Endothelial cell of umbilical vein (primary cell): ENCODE data around the gene ACSL6. TPM values are rescaled to one million over a fixed set of nuclear protein-coding genes. Genes with fewer than 3 reads are reported as not detected.

Experiments used
- BruUV-seq: library from RNA; stranded (reverse); fragments of 400-500 nt; replicated peaks from 2 replicates; lab custom pipeline; 2021; lab: Mats Ljungman, UMichigan
- CTCF ChIA-PET: fragments of 300-600, 350-600 bp; sonication (Branson Sonifier 250); formaldehyde crosslinking; loops from one replicate; lab custom pipeline; 2021; ENCODE audit warnings: antibody characterized with exemption, inconsistent platforms; lab: Charles Lee
- POLR2A ChIA-PET: fragments of 300-600, 350-600 bp; sonication (Branson Sonifier 250); formaldehyde crosslinking; loops from one replicate; lab custom pipeline; 2021; ENCODE audit warnings: antibody characterized with exemption, inconsistent platforms; lab: Charles Lee
- DNase-seq: peaks from one replicate; pipeline ENCODE4 v3.0.0-alpha.2; 2011; ENCODE audit warnings: low read depth, low spot score
- FAIRE-seq: peaks from 2 replicates; lab custom pipeline; 2011; peaks lifted over from hg19 to GRCh38; lab: Jason Lieb, UNC
- H2AFZ ChIP-seq: 2 replicates; pipeline ENCODE4 v1.6.0; 2012; ENCODE audit warnings: low read depth, low read length, control low read depth, inconsistent platforms
- H3K27ac ChIP-seq: 2 replicates; pipeline ENCODE4 v1.5.1; 2011; ENCODE audit warnings: low read depth, mild to moderate bottlenecking, control low read depth, low read length, moderate library complexity; ENCODE audit not compliant: insufficient read depth
- H3K27me3 ChIP-seq, 2 experiments: 2 replicates each; pipeline versions ENCODE4 v1.6.0 to v1.6.1; 2011; ENCODE audit warnings: low read length in 2 of 2, mixed read lengths in 1 of 2; ENCODE audit not compliant: control insufficient read depth in 2 of 2, insufficient read depth in 2 of 2
- H3K36me3 ChIP-seq, 2 experiments: 2 replicates in 1 of 2; 3 replicates in 1 of 2; pipeline ENCODE4 v1.5.1; 2011; ENCODE audit warnings: low read length in 2 of 2, mild to moderate bottlenecking in 1 of 2, moderate library complexity in 1 of 2; ENCODE audit not compliant: control insufficient read depth in 2 of 2, insufficient read depth in 2 of 2; ENCODE audit errors: extremely low read depth in 1 of 2
- H3K4me1 ChIP-seq: 3 replicates; pipeline ENCODE4 v1.5.1; 2011; ENCODE audit warnings: mild to moderate bottlenecking, low read length; ENCODE audit not compliant: control insufficient read depth, insufficient read depth; ENCODE audit errors: extremely low read depth
- H3K4me2 ChIP-seq: 2 replicates; pipeline ENCODE4 v1.6.1; 2011; ENCODE audit warnings: low read length, control low read depth, mixed read lengths; ENCODE audit not compliant: insufficient read depth
- H3K4me3 ChIP-seq, 3 experiments: fragments of 200-600 bp in 1 of 3; sonication (generic), shearing (Covaris generic) in 1 of 3; replicated peaks in 1 of 3; 2 replicates each; pipeline ENCODE4 v1.5.1; 2011 to 2016; ENCODE audit warnings: control low read depth in 3 of 3, low read length in 3 of 3, mild to moderate bottlenecking in 2 of 3, inconsistent platforms in 1 of 3, low read depth in 1 of 3, moderate library complexity in 1 of 3; ENCODE audit not compliant: insufficient read depth in 1 of 3
- H3K79me2 ChIP-seq: 2 replicates; pipeline ENCODE4 v1.6.0; 2012; ENCODE audit warnings: low read length, inconsistent platforms; ENCODE audit not compliant: control insufficient read depth, insufficient read depth
- H3K9ac ChIP-seq: replicated peaks from 2 replicates; pipeline ENCODE3; 2011; ENCODE audit warnings: low read length, control low read depth; ENCODE audit not compliant: insufficient read depth; ENCODE audit errors: extremely low read depth
- H3K9me1 ChIP-seq: replicated peaks from 3 replicates; pipeline ENCODE4 v1.6.0; 2011; ENCODE audit warnings: mild to moderate bottlenecking, low read length; ENCODE audit not compliant: control insufficient read depth, insufficient read depth; ENCODE audit errors: extremely low read depth
- H3K9me3 ChIP-seq: replicated peaks from 2 replicates; pipeline ENCODE4 v1.5.1; 2012; ENCODE audit warnings: low read length, inconsistent platforms; ENCODE audit not compliant: control insufficient read depth, insufficient read depth
- H4K20me1 ChIP-seq: replicated peaks from 2 replicates; pipeline ENCODE3; 2011; ENCODE audit warnings: mild to moderate bottlenecking, low read length; ENCODE audit not compliant: control insufficient read depth, insufficient read depth; ENCODE audit errors: extremely low read depth
- EZH2 ChIP-seq: IDR thresholded peaks from 2 replicates; pipeline ENCODE4 v1.6.1; 2012; ENCODE audit warnings: borderline replicate concordance, low read depth, mild to moderate bottlenecking, moderate library complexity, low read length, inconsistent platforms; ENCODE audit not compliant: severe bottlenecking
- FOS ChIP-seq: IDR thresholded peaks from 2 replicates; pipeline ENCODE4 v1.6.1; 2011; ENCODE audit warnings: mild to moderate bottlenecking, low read length, moderate library complexity, borderline replicate concordance; ENCODE audit not compliant: insufficient read depth
- GATA2 ChIP-seq: IDR thresholded peaks from 2 replicates; pipeline ENCODE4 v1.7.0; 2011; ENCODE audit warnings: low read depth, mild to moderate bottlenecking, moderate library complexity, mixed read lengths, low read length; ENCODE audit not compliant: insufficient read length, insufficient read depth
- JUN ChIP-seq: IDR thresholded peaks from 2 replicates; pipeline ENCODE4 v1.6.1; 2011; ENCODE audit warnings: borderline replicate concordance, low read depth; ENCODE audit not compliant: insufficient read length, insufficient read depth
- MYC ChIP-seq: IDR thresholded peaks from one replicate; pipeline ENCODE4 v1.6.1; 2011; ENCODE audit warnings: mild to moderate bottlenecking, low read depth, low read length
- POLR2A ChIP-seq: IDR thresholded peaks from 2 replicates; pipeline ENCODE4 v1.6.1; 2012; ENCODE audit warnings: low read depth, mild to moderate bottlenecking, control low read depth, low read length
- POLR2AphosphoS5 ChIP-seq: IDR thresholded peaks from 2 replicates; pipeline ENCODE4 v1.6.1; 2012; ENCODE audit warnings: low read depth, mild to moderate bottlenecking, control low read depth, low read length, moderate library complexity; ENCODE audit not compliant: insufficient read depth
- dilution Hi-C: fragments of 300-500 bp; cut with MboI; formaldehyde crosslinking; loops from one replicate; pipeline ENCODE4 v1.15.0; 2019; ENCODE audit warnings: low sequenced_read_pairs; ENCODE audit not compliant: extremely low pct_ligation_motif_present
- intact Hi-C: fragments of 100-400 bp; cut with micrococcal nuclease; formaldehyde crosslinking; loops from one replicate; pipeline ENCODE4 v1.10.0; 2022
- polyA plus RNA-seq, 4 experiments: library from polyadenylated mRNA; depleted of rRNA in 3 of 4; stranded (reverse) in 3 of 4; unstranded in 1 of 4; fragments of >200 nt; gene quantifications; 2 replicates each; pipeline versions ENCODE4 v1.2.1 to v1.2.3, GENCODE V29; 2011 to 2012; ENCODE audit warnings: missing spikeins in 1 of 4
- total RNA-seq: library from RNA; stranded (reverse); gene quantifications from 2 replicates; pipeline ENCODE4 v1.2.3, GENCODE V29; 2021
- TF ChIP-seq, protein P1 (sequence below): IDR thresholded peaks from 2 replicates; pipeline ENCODE4 v1.6.1; 2011; ENCODE audit not compliant: insufficient read depth, insufficient read length
- TF ChIP-seq, protein P2 (sequence below), 2 donors: IDR thresholded peaks; 1 replicate in 1 of 2; 2 replicates in 1 of 2; pipeline ENCODE4 v1.5.1; 2011; ENCODE audit warnings: low read length in 2 of 2, mild to moderate bottlenecking in 2 of 2, moderate library complexity in 2 of 2, control low read depth in 1 of 2, inconsistent platforms in 1 of 2, low read depth in 1 of 2; ENCODE audit not compliant: insufficient read depth in 1 of 2; ENCODE audit errors: extremely low read depth in 1 of 2

ACSL6 gene
- total and polyA plus RNA-seq, 2 donors (not counting 3 experiments of a cell fraction or from before 2014, with no cell fraction given) = not detected

DNA sequence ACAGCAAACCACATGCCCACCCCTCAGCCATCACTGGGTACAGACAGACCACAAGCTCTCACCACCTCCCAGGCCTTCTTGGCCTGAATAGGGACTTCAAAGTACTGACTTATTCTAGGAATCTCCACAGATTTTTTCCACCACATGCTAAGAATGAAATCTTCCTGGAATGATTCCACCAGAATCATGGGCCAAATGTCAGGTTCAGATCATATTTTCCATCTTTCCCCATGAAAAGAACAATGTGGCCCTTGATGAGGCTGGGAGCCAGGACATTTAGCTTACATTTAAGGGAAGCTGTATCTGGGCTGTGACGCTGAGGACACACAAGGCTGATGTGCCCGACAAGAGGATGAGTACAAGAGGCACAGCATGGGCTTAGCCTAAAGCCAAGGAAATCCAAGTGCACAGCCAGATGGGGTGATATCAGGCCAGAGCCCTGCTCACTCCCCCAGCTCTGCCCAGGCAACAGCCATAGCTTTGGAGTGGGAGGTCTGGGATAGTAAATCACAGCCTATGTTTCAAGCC lies 28.1 kb downstream of the ACSL6 start:
- Histone ChIP-seq H3K27me3 (peaks cover 2 to 7% of the 10 kb centered on the region in 2 experiments), H3K4me1 (no peaks in the 10 kb centered on the region), H3K9ac (no peak overlapping the region), H3K4me3 (no peak overlapping the region), H3K27ac (no peak overlapping the region), H3K4me2 (no peak overlapping the region), H4K20me1 (no peaks in the 10 kb centered on the region), H3K9me3 (no peaks in the 10 kb centered on the region), H3K9me1 (no peaks in the 10 kb centered on the region), H3K79me2 (no peaks in the 10 kb centered on the region), H3K36me3 (no peaks in the 10 kb centered on the region), H2AFZ (no peak overlapping the region)
- ChIA-PET CTCF (interaction anchor here (0.8 to 1.5 kb wide), 2 partner anchors 12 to 394 kb away, joined by 3 to 6 read pairs; no protein-coding TSS in a partner anchor), POLR2A (no interaction called here)
- TF ChIP-seq EZH2 (no peak), POLR2AphosphoS5 (no peak), POLR2A (no peak), FOS (no peak), JUN (no peak), GATA2 (no peak), MYC (no peak)
- TF ChIP-seq, protein P1, sequence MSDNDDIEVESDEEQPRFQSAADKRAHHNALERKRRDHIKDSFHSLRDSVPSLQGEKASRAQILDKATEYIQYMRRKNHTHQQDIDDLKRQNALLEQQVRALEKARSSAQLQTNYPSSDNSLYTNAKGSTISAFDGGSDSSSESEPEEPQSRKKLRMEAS = no peak
- TF ChIP-seq, protein P2, sequence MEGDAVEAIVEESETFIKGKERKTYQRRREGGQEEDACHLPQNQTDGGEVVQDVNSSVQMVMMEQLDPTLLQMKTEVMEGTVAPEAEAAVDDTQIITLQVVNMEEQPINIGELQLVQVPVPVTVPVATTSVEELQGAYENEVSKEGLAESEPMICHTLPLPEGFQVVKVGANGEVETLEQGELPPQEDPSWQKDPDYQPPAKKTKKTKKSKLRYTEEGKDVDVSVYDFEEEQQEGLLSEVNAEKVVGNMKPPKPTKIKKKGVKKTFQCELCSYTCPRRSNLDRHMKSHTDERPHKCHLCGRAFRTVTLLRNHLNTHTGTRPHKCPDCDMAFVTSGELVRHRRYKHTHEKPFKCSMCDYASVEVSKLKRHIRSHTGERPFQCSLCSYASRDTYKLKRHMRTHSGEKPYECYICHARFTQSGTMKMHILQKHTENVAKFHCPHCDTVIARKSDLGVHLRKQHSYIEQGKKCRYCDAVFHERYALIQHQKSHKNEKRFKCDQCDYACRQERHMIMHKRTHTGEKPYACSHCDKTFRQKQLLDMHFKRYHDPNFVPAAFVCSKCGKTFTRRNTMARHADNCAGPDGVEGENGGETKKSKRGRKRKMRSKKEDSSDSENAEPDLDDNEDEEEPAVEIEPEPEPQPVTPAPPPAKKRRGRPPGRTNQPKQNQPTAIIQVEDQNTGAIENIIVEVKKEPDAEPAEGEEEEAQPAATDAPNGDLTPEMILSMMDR (IDR thresholded peaks at IDR 0.05; ENCODE audit: extremely low read depth in 1 of 2, insufficient read depth in 1 of 2, low read depth in 1 of 2, low read length in 2 of 2) = no peak
- dilution Hi-C loops (no loop called here), intact Hi-C loops (no loop called here)
- FAIRE-seq (no peak), DNase-seq (no peak)
- no TSS peak for BruUV-seq
